ENCODE results near the gene PGF.

DNA sequence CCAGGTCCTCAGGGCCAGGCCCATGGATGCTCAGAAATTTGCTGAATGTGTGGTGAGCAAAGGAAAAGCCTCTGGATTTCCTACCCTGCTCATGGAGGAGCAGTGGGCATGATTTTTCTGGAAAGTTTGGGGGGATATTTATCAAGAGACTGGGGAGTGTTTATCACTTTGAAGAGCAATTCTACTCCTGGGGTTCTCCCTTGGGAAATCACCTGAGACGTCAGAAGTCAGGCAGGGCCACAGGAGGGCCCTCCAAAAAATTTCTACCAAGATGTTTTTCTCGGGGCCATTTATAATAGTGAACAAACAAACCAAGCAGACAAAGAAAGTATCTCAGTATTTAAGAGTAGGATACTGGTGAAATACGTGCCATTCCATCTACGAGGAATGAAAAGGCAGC is 27.3 kb upstream of the PGF start:
- TF ChIP-seq, protein P1, sequence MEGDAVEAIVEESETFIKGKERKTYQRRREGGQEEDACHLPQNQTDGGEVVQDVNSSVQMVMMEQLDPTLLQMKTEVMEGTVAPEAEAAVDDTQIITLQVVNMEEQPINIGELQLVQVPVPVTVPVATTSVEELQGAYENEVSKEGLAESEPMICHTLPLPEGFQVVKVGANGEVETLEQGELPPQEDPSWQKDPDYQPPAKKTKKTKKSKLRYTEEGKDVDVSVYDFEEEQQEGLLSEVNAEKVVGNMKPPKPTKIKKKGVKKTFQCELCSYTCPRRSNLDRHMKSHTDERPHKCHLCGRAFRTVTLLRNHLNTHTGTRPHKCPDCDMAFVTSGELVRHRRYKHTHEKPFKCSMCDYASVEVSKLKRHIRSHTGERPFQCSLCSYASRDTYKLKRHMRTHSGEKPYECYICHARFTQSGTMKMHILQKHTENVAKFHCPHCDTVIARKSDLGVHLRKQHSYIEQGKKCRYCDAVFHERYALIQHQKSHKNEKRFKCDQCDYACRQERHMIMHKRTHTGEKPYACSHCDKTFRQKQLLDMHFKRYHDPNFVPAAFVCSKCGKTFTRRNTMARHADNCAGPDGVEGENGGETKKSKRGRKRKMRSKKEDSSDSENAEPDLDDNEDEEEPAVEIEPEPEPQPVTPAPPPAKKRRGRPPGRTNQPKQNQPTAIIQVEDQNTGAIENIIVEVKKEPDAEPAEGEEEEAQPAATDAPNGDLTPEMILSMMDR (optimal IDR thresholded peaks at IDR 0.05 in 1 of 3, IDR thresholded peaks at IDR 0.05 in 1 of 3, conservative IDR thresholded peaks at IDR 0.05 in 1 of 3; ENCODE audit: extremely low read depth in 1 of 3, insufficient read depth in 2 of 3, low read length in 3 of 3), result no peak
- TF ChIP-seq EZH2 (IDR thresholded peaks at IDR 0.05; ENCODE audit: low read length), result no peak

All from keratinocyte (primary cell).